ENCODE data around the gene AJAP1. TPM values are rescaled to one million over a fixed set of nuclear protein-coding genes. Genes with fewer than 3 reads are reported as not detected.

Gene AJAP1
- total RNA-seq, 1 experiment from 2014 or later = not detected

- DNase-seq (ENCODE audit: low read depth, low spot score) (no peak), ATAC-seq (no peak)
- Histone ChIP-seq H4K20me1 (ENCODE audit: insufficient read depth) (no peaks in the 10 kb centered on the region), H3K9me2 (ENCODE audit: insufficient read depth) (no peaks in the 10 kb centered on the region), H3K9me3 (ENCODE audit: control insufficient read depth in 1 of 2, insufficient read depth in 1 of 2, low read depth in 1 of 2, low read length in 2 of 2) (no peaks in the 10 kb centered on the region; a peak in 1 of 4 replicates), H3K9ac (ENCODE audit: low read length) (no peak overlapping the region), H3K4me3 (replicated peaks in 1 of 2; ENCODE audit: low read depth in 1 of 2, low read length in 2 of 2) (no peak overlapping the region), H3K4me1 (ENCODE audit: control insufficient read depth in 1 of 2, insufficient read depth in 2 of 2, low read length in 2 of 2) (no peaks in the 10 kb centered on the region), H3K79me2 (ENCODE audit: insufficient read depth, low read length) (no peaks in the 10 kb centered on the region), H3K27me3 (ENCODE audit: insufficient read depth, low read length) (no peaks in the 10 kb centered on the region), H3K27ac (ENCODE audit: low read depth, low read length) (no peak overlapping the region), H2AFZ (ENCODE audit: low read depth, low read length, poor library complexity, severe bottlenecking) (no peak overlapping the region), H3K36me3 (ENCODE audit: control insufficient read depth in 1 of 2, insufficient read depth in 2 of 2, low read length in 2 of 2) (no peaks in the 10 kb centered on the region), H3K4me2 (ENCODE audit: low read length) (no peak overlapping the region)
- CTCF ChIA-PET = no interaction called here
- intact Hi-C loops (cut with micrococcal nuclease) = no loop called here
- BruUV-seq (replicated peaks) = no TSS peak
- RAD21 ChIA-PET (ENCODE audit: low non-redundant PET in 1 of 2, low total read pairs in 2 of 2, uncharacterized antibody in 2 of 2, unreplicated experiment in 2 of 2) = no interaction called here
- no peak for TF ChIP-seq ATF3 (IDR thresholded peaks at IDR 0.05)
- no peak for TF ChIP-seq SIN3A (IDR thresholded peaks at IDR 0.05; ENCODE audit: low read depth)
- no peak for TF ChIP-seq CEBPB (IDR thresholded peaks at IDR 0.05; ENCODE audit: low read depth)
- no peak for TF ChIP-seq JUND (IDR thresholded peaks at IDR 0.05)
- TF ChIP-seq CBX3 (IDR thresholded peaks at IDR 0.05; ENCODE audit: low read depth) = no peak
- no peak for TF ChIP-seq CTCF (IDR thresholded peaks at IDR 0.05 in 2 of 3, conservative IDR thresholded peaks at IDR 0.05 in 1 of 3; ENCODE audit: borderline replicate concordance in 1 of 3, insufficient read depth in 1 of 3, low read depth in 2 of 3, low read length in 2 of 3)
- no peak for TF ChIP-seq SP1 (IDR thresholded peaks at IDR 0.05; ENCODE audit: low read depth)
- TF ChIP-seq ZBTB33 (IDR thresholded peaks at IDR 0.05; ENCODE audit: extremely low read depth, insufficient replicate concordance, low read length) = no peak
- TF ChIP-seq ZNF274 (IDR thresholded peaks at IDR 0.05; ENCODE audit: low read depth, low read length) = no peak
- TF ChIP-seq SRF (IDR thresholded peaks at IDR 0.05; ENCODE audit: low read depth) = no peak
- TF ChIP-seq FOSL1 (IDR thresholded peaks at IDR 0.05; ENCODE audit: low read depth) = no peak
- TF ChIP-seq EZH2 (IDR thresholded peaks at IDR 0.05) = no peak
- POLR2A ChIA-PET = no interaction called here
These were observed 95.0 kb downstream of the AJAP1 start for GRCh38 chr1:4749406-4749805.

Measured in HCT116 (cell line).